ENCODE data around the gene SHE. TPM values are rescaled to one million over a fixed set of nuclear protein-coding genes. Genes with fewer than 3 reads are reported as not detected.
A peak's percentile ranks its signal among the peaks of the same experiment; 100 is the strongest.

Gene SHE
- total RNA-seq, result 1 to 10 TPM in 5 of 8 experiments, under 1 TPM in 2, not detected in 1; 0.42 to 4.0 (median 2.2) TPM

DNA sequence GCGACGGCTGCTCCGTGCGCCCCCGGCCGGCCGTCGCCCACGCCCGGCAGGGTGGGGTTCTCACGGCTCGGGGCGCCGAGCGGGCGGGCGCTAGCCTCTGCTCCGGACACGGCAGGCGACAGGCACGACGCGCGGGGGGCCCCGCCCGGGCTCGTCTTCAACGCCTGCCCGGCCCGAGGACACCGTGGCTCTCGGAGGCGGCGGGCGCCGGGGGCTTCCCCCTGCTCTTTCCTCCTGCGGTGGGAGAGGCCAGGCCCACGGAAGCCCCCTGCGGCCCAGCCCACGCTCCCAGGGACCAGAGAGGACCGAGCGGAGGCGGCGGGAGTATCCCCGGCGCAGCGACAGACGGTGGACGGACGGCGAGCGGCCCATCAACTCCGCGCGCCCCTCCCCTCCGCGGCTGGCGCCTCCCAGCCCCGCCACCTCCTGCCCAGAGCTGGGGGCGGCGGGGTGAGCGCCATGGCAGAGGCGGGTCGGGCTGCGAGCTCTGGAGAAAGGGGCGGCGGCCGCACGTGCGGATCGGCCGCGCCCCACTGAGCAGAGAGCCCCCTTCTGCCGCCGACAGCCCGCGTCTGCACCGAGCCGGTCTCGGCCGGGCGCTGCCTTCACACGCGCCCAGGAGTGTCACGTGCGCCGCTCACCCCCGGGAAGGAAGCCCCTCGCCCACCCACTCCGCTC, at the start of gene SHE, which contains the start of gene TDRD10:
SHE (minus strand) TSS at position 347 of the 678 bp plus-strand sequence. CDS start 386 bp downstream, outside the sequence.
TDRD10 (plus strand) TSS at position 154 of the 678 bp plus-strand sequence. CDS start 4,685 bp downstream, outside the sequence.
- Histone ChIP-seq H3K4me3 (peak within 1 kb of the TSS in 4 of 5 donors; percentile 3 to 17 (median 14)), H3K4me1 (replicated peaks in 1 of 2) (peaks cover 0 to 4% of the 10 kb centered on the region in 2 donors), H3K27ac (no peak within 1 kb of the TSS)
- in situ Hi-C loops (cut with MboI; ENCODE audit: low pct_unique_long_range_greater_than_20kb in 2 of 9, low sequenced_read_pairs in 9 of 9, unreplicated experiment in 9 of 9), result no loop called here
- peak; percentile 9 to 84 (median 73) for ATAC-seq (replicated peaks in 6 of 8)
- 2 to 20% methylated on average over 2 to 8 of the region's 90 CpGs; no CpG with 5 or more reads in 8 of the 10 experiments for WGBS, 10 experiments

- WGBS, 10 experiments, result 87 to 100% (median 96%) methylated on average over 1 to 4 of the region's 4 CpGs; no CpG with 5 or more reads in 6 of the 10 experiments
- in situ Hi-C loops (cut with MboI; ENCODE audit: low pct_unique_long_range_greater_than_20kb in 2 of 9, low sequenced_read_pairs in 9 of 9, unreplicated experiment in 9 of 9), result loop anchor here in 3 of 9 experiments (25.0 kb wide), 1 partner anchor 511 kb away; the partner anchor contains the start of genes ADAM15 (in 3 of the 3) and EFNA4 (in 3 of the 3)
- H3K27ac ChIP-seq, result no peak overlapping the region
- peaks cover 12 to 15% of the 10 kb centered on the region in 2 donors for H3K4me1 ChIP-seq (replicated peaks in 1 of 2)
- no peak for ATAC-seq (replicated peaks in 6 of 8)
- no peak overlapping the region for H3K4me3 ChIP-seq
These were observed 49.3 kb upstream of the SHE start for GRCh38 chr1:154551474-154551873.

DNA sequence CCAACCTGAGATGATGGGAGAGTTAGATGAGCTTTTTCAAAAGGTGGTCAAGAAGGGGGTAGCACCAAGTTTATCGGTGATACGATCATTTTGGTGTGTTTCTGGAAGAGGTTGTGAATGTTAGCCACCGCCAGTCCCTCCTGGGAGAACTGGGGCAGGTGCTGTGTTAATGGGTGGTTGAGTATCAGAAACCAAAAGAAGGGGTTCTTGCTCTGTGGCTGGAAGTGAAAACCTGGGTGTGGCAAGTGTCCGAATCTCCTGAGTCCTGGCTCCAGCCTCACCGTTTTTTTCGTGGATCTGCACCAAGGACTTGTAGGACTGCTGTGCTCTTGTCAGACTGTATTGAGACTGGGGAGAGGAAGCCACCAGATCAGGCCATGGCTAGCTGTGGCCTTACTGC, 48.4 kb upstream of the SHE start:
- in situ Hi-C loops (cut with MboI; ENCODE audit: low pct_unique_long_range_greater_than_20kb in 2 of 9, low sequenced_read_pairs in 9 of 9, unreplicated experiment in 9 of 9), result loop anchor here in 3 of 9 experiments (25.0 kb wide), 1 partner anchor 512 kb away; the partner anchor contains the start of genes ADAM15 (in 3 of the 3) and EFNA4 (in 3 of the 3)
- peaks cover 8 to 12% of the 10 kb centered on the region in 2 donors for H3K4me1 ChIP-seq (replicated peaks in 1 of 2)
- H3K4me3 ChIP-seq, result no peak overlapping the region
- 67 to 93% (median 77%) methylated on average over 2 to 6 of the region's 6 CpGs; no CpG with 5 or more reads in 3 of the 10 experiments for WGBS, 10 experiments
- no peak overlapping the region for H3K27ac ChIP-seq
- no peak for ATAC-seq (replicated peaks in 6 of 8)

GRCh38 chr1:154550070-154550469, 47.9 kb upstream of the SHE start:
- in situ Hi-C loops (cut with MboI; ENCODE audit: low pct_unique_long_range_greater_than_20kb in 2 of 9, low sequenced_read_pairs in 9 of 9, unreplicated experiment in 9 of 9), result loop anchor here in 3 of 9 experiments (25.0 kb wide), 1 partner anchor 512 kb away; the partner anchor contains the start of genes ADAM15 (in 3 of the 3) and EFNA4 (in 3 of the 3)
- H3K4me3 ChIP-seq, result no peak overlapping the region

GRCh38 chr1:154549202-154549770, 47.1 kb upstream of the SHE start:
- Histone ChIP-seq H3K4me1 (replicated peaks in 1 of 2) (peaks cover 8 to 12% of the 10 kb centered on the region in 2 donors), H3K27ac (no peak overlapping the region), H3K4me3 (no peak overlapping the region)
- 88 to 100% (median 100%) methylated on average over 1 to 3 of the region's 3 CpGs; no CpG with 5 or more reads in 3 of the 10 experiments for WGBS, 10 experiments
- ATAC-seq (replicated peaks in 6 of 8), result no peak
- in situ Hi-C loops (cut with MboI; ENCODE audit: low pct_unique_long_range_greater_than_20kb in 2 of 9, low sequenced_read_pairs in 9 of 9, unreplicated experiment in 9 of 9), result no loop called here

More at GRCh38 chr1:154550070-154550469, 47.9 kb upstream of the SHE start:
- Histone ChIP-seq H3K4me1 (replicated peaks in 1 of 2) (peaks cover 8 to 12% of the 10 kb centered on the region in 2 donors), H3K27ac (no peak overlapping the region)
- ATAC-seq (replicated peaks in 6 of 8), result no peak
- WGBS, 10 experiments, result 46 to 97% (median 80%) methylated on average over 1 to 5 of the region's 5 CpGs; no CpG with 5 or more reads in 2 of the 10 experiments

DNA sequence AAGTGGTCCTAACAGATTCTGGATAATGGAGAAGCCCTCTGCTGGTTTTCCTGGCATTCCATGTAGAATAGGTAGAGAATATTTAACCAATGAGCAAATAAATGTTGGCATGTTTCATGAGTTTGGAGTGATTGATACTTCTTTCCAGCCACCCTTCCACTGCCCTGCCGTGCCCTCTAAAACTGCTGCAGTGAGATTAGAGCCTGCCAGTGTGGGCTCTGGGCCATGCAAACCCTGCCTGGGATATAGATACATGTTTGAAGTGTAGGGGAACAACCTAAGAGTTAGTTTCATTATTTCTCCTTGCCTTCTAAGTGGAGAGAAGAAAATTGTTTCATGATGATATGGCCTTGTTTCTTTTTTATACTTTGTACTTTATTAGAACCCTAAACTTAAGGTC, 45.8 kb upstream of the SHE start:
- no peak overlapping the region for H3K4me3 ChIP-seq
- peaks cover 8 to 12% of the 10 kb centered on the region in 2 donors for H3K4me1 ChIP-seq (replicated peaks in 1 of 2)
- in situ Hi-C loops (cut with MboI; ENCODE audit: low pct_unique_long_range_greater_than_20kb in 2 of 9, low sequenced_read_pairs in 9 of 9, unreplicated experiment in 9 of 9), result no loop called here
- no peak for ATAC-seq (replicated peaks in 6 of 8)
- H3K27ac ChIP-seq, result no peak overlapping the region
- 0 to 79% (median 45%) methylated on average over 1 of the region's 1 CpG; no CpG with 5 or more reads in 2 of the 10 experiments for WGBS, 10 experiments

- in situ Hi-C loops (cut with MboI; ENCODE audit: low pct_unique_long_range_greater_than_20kb in 2 of 9, low sequenced_read_pairs in 9 of 9, unreplicated experiment in 9 of 9), result no loop called here
- 40 to 100% (median 68%) methylated on average over 1 to 10 of the region's 11 CpGs; no CpG with 5 or more reads in 2 of the 10 experiments for WGBS, 10 experiments
- ATAC-seq (replicated peaks in 6 of 8), result peak in 5 of 8 experiments; percentile 28 to 64 (median 50)
- peak overlapping the region in 1 of 2 donors; percentile 31 for H3K27ac ChIP-seq
- peaks cover 8 to 12% of the 10 kb centered on the region in 2 donors for H3K4me1 ChIP-seq (replicated peaks in 1 of 2)
- no peak overlapping the region for H3K4me3 ChIP-seq
These were observed 45.0 kb upstream of the SHE start for GRCh38 chr1:154547105-154547732.

- peak; percentile 85 to 98 (median 91) for ATAC-seq (replicated peaks in 6 of 8)
- no peak overlapping the region for H3K4me3 ChIP-seq
- H3K27ac ChIP-seq, result peak overlapping the region in 1 of 2 donors; percentile 31
- WGBS, 10 experiments, result 0 to 100% (median 81%) methylated on average over 1 to 13 of the region's 13 CpGs; no CpG with 5 or more reads in 1 of the 10 experiments
- in situ Hi-C loops (cut with MboI; ENCODE audit: low pct_unique_long_range_greater_than_20kb in 2 of 9, low sequenced_read_pairs in 9 of 9, unreplicated experiment in 9 of 9), result no loop called here
- peaks cover 8 to 12% of the 10 kb centered on the region in 2 donors for H3K4me1 ChIP-seq (replicated peaks in 1 of 2)
These were observed 44.3 kb upstream of the SHE start for GRCh38 chr1:154546264-154547063.

DNA sequence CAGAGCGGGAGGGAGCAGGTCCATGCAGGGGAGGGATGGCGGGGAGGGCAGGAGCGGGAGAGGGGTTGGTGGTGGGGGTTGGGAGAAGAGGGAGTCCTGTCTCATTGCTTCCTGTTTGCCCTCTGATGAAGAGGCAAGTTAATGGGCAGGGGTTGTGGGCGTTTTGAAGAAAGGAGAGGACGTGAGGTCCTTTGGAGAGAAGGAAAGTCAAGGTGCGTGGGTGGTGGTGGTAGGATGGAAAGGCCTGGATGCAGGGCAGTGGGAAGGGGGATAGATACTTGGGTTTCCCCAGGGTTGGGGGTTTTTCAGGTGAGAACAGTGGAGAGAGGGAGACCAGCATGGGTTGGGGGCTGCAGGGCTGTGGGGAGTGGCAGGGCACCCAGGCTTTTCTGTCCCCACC, 39.0 kb upstream of the SHE start:
- Histone ChIP-seq H3K27ac (no peak overlapping the region), H3K4me3 (no peak overlapping the region), H3K4me1 (replicated peaks in 1 of 2) (no peaks in the 10 kb centered on the region)
- peak in 3 of 8 experiments; percentile 20 to 45 (median 30) for ATAC-seq (replicated peaks in 6 of 8)
- 100% methylated on average over 1 of the region's 6 CpGs; no CpG with 5 or more reads in 9 of the 10 experiments for WGBS, 10 experiments
- in situ Hi-C loops (cut with MboI; ENCODE audit: low pct_unique_long_range_greater_than_20kb in 2 of 9, low sequenced_read_pairs in 9 of 9, unreplicated experiment in 9 of 9), result loop anchor here in 1 of 9 experiments (5.0 kb wide), 1 partner anchor 54 kb away; no protein-coding TSS in a partner anchor

- ATAC-seq (replicated peaks in 6 of 8), result no peak
- in situ Hi-C loops (cut with MboI; ENCODE audit: low pct_unique_long_range_greater_than_20kb in 2 of 9, low sequenced_read_pairs in 9 of 9, unreplicated experiment in 9 of 9), result loop anchor here in 1 of 9 experiments (5.0 kb wide), 1 partner anchor 52 kb away; no protein-coding TSS in a partner anchor
- Histone ChIP-seq H3K4me1 (replicated peaks in 1 of 2) (no peaks in the 10 kb centered on the region), H3K4me3 (no peak overlapping the region), H3K27ac (no peak overlapping the region)
- 36 to 94% (median 88%) methylated on average over 2 to 9 of the region's 9 CpGs; no CpG with 5 or more reads in 1 of the 10 experiments for WGBS, 10 experiments
These were observed 37.6 kb upstream of the SHE start for GRCh38 chr1:154539486-154540483.

- 12 to 100% (median 63%) methylated on average over 1 to 7 of the region's 7 CpGs; no CpG with 5 or more reads in 1 of the 10 experiments for WGBS, 10 experiments
- in situ Hi-C loops (cut with MboI; ENCODE audit: low pct_unique_long_range_greater_than_20kb in 2 of 9, low sequenced_read_pairs in 9 of 9, unreplicated experiment in 9 of 9), result no loop called here
- no peaks in the 10 kb centered on the region for H3K4me1 ChIP-seq (replicated peaks in 1 of 2)
- no peak for ATAC-seq (replicated peaks in 6 of 8)
- no peak overlapping the region for H3K27ac ChIP-seq
- H3K4me3 ChIP-seq, result no peak overlapping the region
These were observed 34.4 kb upstream of the SHE start for GRCh38 chr1:154536570-154536969.

All from motor neuron (in vitro differentiated cells).